GM12878 (cell line): Measurements from ENCODE around the gene POFUT1. TPM values are rescaled to one million over a fixed set of nuclear protein-coding genes. Genes with fewer than 3 reads are reported as not detected.

Experiments used
- ATAC-seq: fragments of 200-7000 bp; cut with Tn5 transposase; 3 replicates; pipeline ENCODE4 v1.9.1; 2020; ENCODE audit warnings: mild to moderate bottlenecking, moderate library complexity
- BruUV-seq: library from RNA; stranded (reverse); fragments of 400-500 nt; replicated peaks from 2 replicates; lab custom pipeline; 2021; lab: Mats Ljungman, UMichigan
- CTCF ChIA-PET: fragments of 300-600 bp; sonication (Branson Sonifier 250); formaldehyde crosslinking; extraction: SDS; loops from one replicate; lab custom pipeline; 2021; ENCODE audit warnings: inconsistent platforms; lab: Yijun Ruan, JAX
- POLR2A ChIA-PET: fragments of 350-600 bp; formaldehyde crosslinking; extraction: SDS; loops from one replicate; lab custom pipeline; 2021; ENCODE audit warnings: inconsistent platforms; lab: Charles Lee
- RAD21 ChIA-PET: fragments of 300-600 bp; sonication (Branson Sonifier 250); formaldehyde crosslinking; loops from one replicate; lab custom pipeline; 2023; ENCODE audit warnings: antibody characterized with exemption; ENCODE audit not compliant: unreplicated experiment; lab: Charles Lee
- SMC1A ChIA-PET: fragments of 300-600 bp; sonication (Branson Sonifier 250); formaldehyde crosslinking; loops from one replicate; lab custom pipeline; 2023; ENCODE audit not compliant: unreplicated experiment, uncharacterized antibody; lab: Charles Lee
- DNase-seq: peaks from one replicate; pipeline ENCODE4 v3.0.0-alpha.2; 2011; ENCODE audit warnings: low read depth, low spot score
- FAIRE-seq: peaks from 3 replicates; lab custom pipeline; 2011; peaks lifted over from hg19 to GRCh38; lab: Jason Lieb, UNC
- H2AFZ ChIP-seq: 2 replicates; pipeline ENCODE4 v1.6.0; 2011; ENCODE audit warnings: low read depth, low read length, control low read depth; ENCODE audit not compliant: control insufficient read depth
- H3K27ac ChIP-seq: 2 replicates; pipeline ENCODE4 v1.5.1; 2011; ENCODE audit warnings: control low read depth; ENCODE audit not compliant: control insufficient read depth, insufficient read depth
- H3K27me3 ChIP-seq, 2 experiments: replicated peaks in 1 of 2; 2 replicates each; pipeline versions ENCODE4 v1.6.0 to v1.6.1; 2011; ENCODE audit warnings: low read length in 1 of 2; ENCODE audit not compliant: control insufficient read depth in 2 of 2, insufficient read depth in 2 of 2
- H3K36me3 ChIP-seq, 2 experiments: 2 replicates each; pipeline ENCODE4 v1.5.1; 2011; ENCODE audit warnings: low read length in 1 of 2; ENCODE audit not compliant: control insufficient read depth in 2 of 2, insufficient read depth in 2 of 2
- H3K4me1 ChIP-seq: 2 replicates; pipeline ENCODE4 v1.6.1; 2011; ENCODE audit warnings: mild to moderate bottlenecking, low read length, moderate library complexity, mixed read lengths; ENCODE audit not compliant: control insufficient read depth, insufficient read depth
- H3K4me2 ChIP-seq: 2 replicates; pipeline ENCODE4 v1.6.0; 2011; ENCODE audit warnings: control low read depth; ENCODE audit not compliant: control insufficient read depth, insufficient read depth
- H3K4me3 ChIP-seq: fragments of 200-600 bp; sonication (generic); 2 replicates; pipeline ENCODE4 v1.5.1; 2016
- H3K79me2 ChIP-seq: 2 replicates; pipeline ENCODE4 v1.6.0; 2011; ENCODE audit warnings: low read length; ENCODE audit not compliant: control insufficient read depth, insufficient read depth
- H3K9ac ChIP-seq: 2 replicates; pipeline ENCODE4 v1.8.0; 2011; ENCODE audit warnings: low read length, control low read depth, mixed read lengths; ENCODE audit not compliant: control insufficient read depth, insufficient read depth
- H3K9me3 ChIP-seq: replicated peaks from 3 replicates; pipeline ENCODE4 v1.5.1; 2011; ENCODE audit warnings: mild to moderate bottlenecking, low read length; ENCODE audit not compliant: control insufficient read depth, insufficient read depth
- H4K20me1 ChIP-seq: 2 replicates; pipeline ENCODE4 v1.6.0; 2011; ENCODE audit not compliant: control insufficient read depth, insufficient read depth
- BMI1 ChIP-seq: fragments of 450-650 bp; IDR thresholded peaks from 2 replicates; pipeline ENCODE4 v1.6.1; 2016; ENCODE audit warnings: mild to moderate bottlenecking, moderate library complexity, borderline replicate concordance
- CEBPB ChIP-seq, 2 experiments: fragments of 150-350 bp in 1 of 2; IDR thresholded peaks; 2 replicates each; pipeline ENCODE4 v1.6.1; 2012 to 2014; ENCODE audit warnings: low read depth in 2 of 2, low read length in 2 of 2, borderline replicate concordance in 1 of 2, inconsistent platforms in 1 of 2
- FOXK2 ChIP-seq: fragments of 450-650 bp; IDR thresholded peaks from 2 replicates; pipeline ENCODE4 v1.6.1; 2017; ENCODE audit warnings: mild to moderate bottlenecking, moderate library complexity
- GATAD2B ChIP-seq: fragments of 450-650 bp; conservative IDR thresholded peaks from 2 replicates; pipeline ENCODE4 v1.6.1; 2017; ENCODE audit warnings: low read depth, mild to moderate bottlenecking, moderate library complexity
- IKZF2 ChIP-seq, 2 experiments: fragments of 450-650 bp; IDR thresholded peaks; 2 replicates each; pipeline ENCODE4 v1.6.1; 2017; ENCODE audit warnings: mild to moderate bottlenecking in 2 of 2, moderate library complexity in 2 of 2
- KAT2A ChIP-seq: conservative IDR thresholded peaks from 2 replicates; pipeline ENCODE4 v1.6.1; 2011; ENCODE audit warnings: low read depth, low read length; ENCODE audit not compliant: control insufficient read depth
- MEF2A ChIP-seq: IDR thresholded peaks from 2 replicates; pipeline ENCODE4 v1.6.1; 2011; ENCODE audit warnings: low read depth, mild to moderate bottlenecking, low read length, moderate library complexity; ENCODE audit not compliant: insufficient read depth
- MEF2B ChIP-seq: fragments of 450-650 bp; IDR thresholded peaks from 2 replicates; pipeline ENCODE4 v1.6.1; 2018; ENCODE audit warnings: mild to moderate bottlenecking, moderate library complexity; ENCODE audit not compliant: partially characterized antibody, poor library complexity, severe bottlenecking
- RB1 ChIP-seq: fragments of 450-650 bp; formaldehyde crosslinking; IDR thresholded peaks from 2 replicates; pipeline ENCODE4 v1.6.1; 2017; ENCODE audit warnings: mild to moderate bottlenecking, borderline replicate concordance
- RELA ChIP-seq: fragments of 450-650 bp; IDR thresholded peaks from 2 replicates; pipeline ENCODE4 v1.8.0; 2014; ENCODE audit warnings: borderline replicate concordance; ENCODE audit not compliant: partially characterized antibody
- SIN3A ChIP-seq: IDR thresholded peaks from 2 replicates; pipeline ENCODE4 v1.6.1; 2012; ENCODE audit warnings: low read depth, low read length, improper control_type of control experiment
- SMARCA5 ChIP-seq: fragments of 450-650 bp; IDR thresholded peaks from 2 replicates; pipeline ENCODE4 v1.6.1; 2017; ENCODE audit warnings: mild to moderate bottlenecking
- SPI1 ChIP-seq: IDR thresholded peaks from 2 replicates; pipeline ENCODE4 v1.6.1; 2011; ENCODE audit warnings: low read depth, mild to moderate bottlenecking, low read length, moderate library complexity, borderline replicate concordance; ENCODE audit not compliant: insufficient read depth
- WRNIP1 ChIP-seq: IDR thresholded peaks from 2 replicates; pipeline ENCODE4 v1.6.1; 2011; ENCODE audit warnings: low read depth, low read length, improper control_type of control experiment, borderline replicate concordance
- ZSCAN29 ChIP-seq: fragments of 450-650 bp; IDR thresholded peaks from 2 replicates; pipeline ENCODE4 v1.6.1; 2017; ENCODE audit warnings: mild to moderate bottlenecking, moderate library complexity
- WGBS: methylation state at CpG from one replicate; pipeline ENCODE4 v1.1.6; 2016; ENCODE audit warnings: low lambda C conversion rate; ENCODE audit not compliant: insufficient replicate concordance, insufficient coverage; ENCODE audit errors: missing lambda C conversion rate; 5-methylcytosine and 5-hydroxymethylcytosine counted together
- in situ Hi-C: fragments of 300-500 bp; cut with MboI; formaldehyde crosslinking; loops from 9 replicates; pipeline ENCODE4 v1.14.3; 2018; ENCODE audit warnings: mixed read lengths
- intact Hi-C: fragments of 100-400 bp; cut with micrococcal nuclease; formaldehyde crosslinking; loops from one replicate; pipeline ENCODE4 v1.14.2; 2022; ENCODE audit not compliant: unreplicated experiment
- polyA plus RNA-seq, 11 experiments: library from polyadenylated mRNA; depleted of rRNA in 4 of 11; unstranded in 6 of 11; stranded (reverse) in 5 of 11; fragments of >200 nt; fragmentation: Nextera tagmentation in 4 of 11; fragmentation: Illumina TruSeq in 1 of 11; extraction: Ambion mirVana in 4 of 11; extraction: Trizol in 1 of 11; gene quantifications; 1 replicate in 1 of 11; 2 replicates in 10 of 11; pipeline versions ENCODE4 v1.2.1 to v1.2.3, GENCODE V29; 2011 to 2016; ENCODE audit warnings: inconsistent platforms in 2 of 11, missing spikeins in 2 of 11, low read depth in 1 of 11
- total RNA-seq, 4 experiments: library from RNA; depleted of rRNA in 3 of 4; stranded (reverse); fragments of >200 nt in 3 of 4; fragmentation: Illumina TruSeq in 1 of 4; extraction: Trizol in 1 of 4; gene quantifications; 2 replicates each; pipeline versions ENCODE4 v1.2.1 to v1.2.3, GENCODE V29; 2013 to 2021
- TF ChIP-seq, protein P1 (sequence below), 3 experiments: IDR thresholded peaks in 2 of 3; conservative IDR thresholded peaks in 1 of 3; 2 replicates each; pipeline ENCODE4 v1.5.1; 2011; ENCODE audit warnings: low read depth in 3 of 3, low read length in 3 of 3, mild to moderate bottlenecking in 3 of 3, control low read depth in 2 of 3, moderate library complexity in 2 of 3, inconsistent platforms in 1 of 3, mixed read lengths in 1 of 3; ENCODE audit not compliant: control insufficient read depth in 2 of 3, insufficient read depth in 1 of 3; ENCODE audit errors: extremely low read depth in 1 of 3
- TF ChIP-seq, protein P2 (sequence below): IDR thresholded peaks from 2 replicates; pipeline ENCODE4 v1.6.1; 2012; ENCODE audit warnings: low read depth, low read length, improper control_type of control experiment

Gene POFUT1
- total and polyA plus RNA-seq, 10 of the 15 experiments (the other 5 are each of a cell fraction or from before 2014, with no cell fraction given), result 2.6 to 33.4 (median 23.1) TPM

DNA sequence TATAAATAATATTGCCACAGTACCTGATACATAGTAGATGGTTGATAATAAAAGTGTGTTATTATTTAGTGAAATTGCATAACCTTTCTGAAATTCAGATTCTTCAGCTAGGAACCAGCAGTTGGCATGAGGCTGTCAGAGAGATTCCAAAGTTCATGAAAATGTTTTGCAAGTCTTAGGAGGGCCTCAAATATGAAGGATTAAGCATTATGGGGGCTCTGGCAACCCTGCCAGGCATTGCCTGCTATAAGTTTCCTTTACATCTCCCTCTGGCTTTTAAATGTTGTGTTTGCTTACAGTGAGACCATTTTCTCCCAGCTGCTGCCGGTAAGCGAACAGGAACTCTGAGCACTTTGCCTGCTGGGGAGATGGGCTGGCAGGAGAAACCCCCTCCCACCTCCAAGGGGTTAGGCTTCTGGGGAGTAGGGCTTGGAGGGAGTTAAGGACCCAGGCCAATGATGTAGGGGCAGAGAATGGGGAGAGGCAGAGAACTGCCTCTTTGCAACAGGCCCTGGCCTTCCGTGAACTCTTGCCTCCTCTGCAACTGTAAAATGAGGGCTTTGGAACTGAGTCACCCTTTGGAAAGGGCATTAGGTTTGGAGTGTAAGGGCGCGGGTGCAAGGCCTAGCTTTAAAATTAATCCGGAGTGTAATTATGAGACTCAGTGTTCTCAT is 36.6 kb downstream of the POFUT1 start (continued):
- TF ChIP-seq RELA, result no peak
- TF ChIP-seq MEF2A, result no peak
- TF ChIP-seq CEBPB (IDR thresholded peaks at IDR 0.05; ENCODE audit: borderline replicate concordance in 1 of 2, low read depth in 2 of 2, low read length in 2 of 2), result no peak
- TF ChIP-seq ZSCAN29, result no peak

DNA sequence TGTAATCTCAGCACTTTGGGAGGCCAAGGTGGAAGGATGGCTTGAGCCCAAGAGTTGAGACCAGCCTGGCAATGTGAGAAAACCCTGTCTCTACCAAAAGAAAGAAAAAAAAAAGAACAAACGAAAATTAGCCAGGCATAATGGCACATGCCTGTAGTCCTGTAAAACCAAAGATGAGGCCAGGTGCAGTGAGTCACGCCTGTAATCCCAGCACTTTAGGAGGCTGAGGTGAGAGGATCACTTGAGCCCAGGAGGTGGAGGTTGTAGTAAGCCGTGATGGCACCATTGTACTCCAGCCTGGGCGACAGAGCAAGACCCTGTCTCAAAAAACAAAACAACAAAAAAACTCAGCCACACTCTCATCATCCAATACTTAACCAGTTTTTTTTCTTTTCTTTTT is 37.3 kb downstream of the POFUT1 start:
- Histone ChIP-seq H4K20me1 (no peaks in the 10 kb centered on the region), H3K9ac (no peak overlapping the region), H3K9me3 (no peaks in the 10 kb centered on the region), H3K4me1 (peaks cover 8% of the 10 kb centered on the region), H3K36me3 (no peaks in the 10 kb centered on the region), H2AFZ (no peak overlapping the region), H3K4me3 (no peak overlapping the region), H3K27me3 (no peaks in the 10 kb centered on the region), H3K79me2 (no peaks in the 10 kb centered on the region), H3K4me2 (no peak overlapping the region), H3K27ac (no peak overlapping the region)
- ATAC-seq (no peak), DNase-seq (no peak), FAIRE-seq (no peak)
- ChIA-PET SMC1A (interaction anchor here (1.5 to 3.7 kb wide), 2 partner anchors 13 to 40 kb away, joined by 4 to 8 read pairs; no protein-coding TSS in a partner anchor), POLR2A (interaction anchor here (0.6 to 0.7 kb wide), 2 partner anchors 40 to 107 kb away, joined by 5 read pairs; no protein-coding TSS in a partner anchor), RAD21 (no interaction called here), CTCF (interaction anchor here (0.6 to 0.9 kb wide), 2 partner anchors 14 to 115 kb away, joined by 3 to 4 read pairs; no protein-coding TSS in a partner anchor)
- intact Hi-C loops (no loop called here), in situ Hi-C loops (no loop called here)
- BruUV-seq, result no TSS peak
- 56% methylated on average over 4 of the region's 4 CpGs for WGBS
- TF ChIP-seq GATAD2B (no peak), SPI1 (no peak), FOXK2 (no peak), KAT2A (no peak), WRNIP1 (no peak), BMI1 (no peak), SMARCA5 (no peak), RB1 (no peak), IKZF2 (IDR thresholded peaks at IDR 0.05) (no peak), MEF2B (no peak), SIN3A (no peak)
- TF ChIP-seq, protein P1, sequence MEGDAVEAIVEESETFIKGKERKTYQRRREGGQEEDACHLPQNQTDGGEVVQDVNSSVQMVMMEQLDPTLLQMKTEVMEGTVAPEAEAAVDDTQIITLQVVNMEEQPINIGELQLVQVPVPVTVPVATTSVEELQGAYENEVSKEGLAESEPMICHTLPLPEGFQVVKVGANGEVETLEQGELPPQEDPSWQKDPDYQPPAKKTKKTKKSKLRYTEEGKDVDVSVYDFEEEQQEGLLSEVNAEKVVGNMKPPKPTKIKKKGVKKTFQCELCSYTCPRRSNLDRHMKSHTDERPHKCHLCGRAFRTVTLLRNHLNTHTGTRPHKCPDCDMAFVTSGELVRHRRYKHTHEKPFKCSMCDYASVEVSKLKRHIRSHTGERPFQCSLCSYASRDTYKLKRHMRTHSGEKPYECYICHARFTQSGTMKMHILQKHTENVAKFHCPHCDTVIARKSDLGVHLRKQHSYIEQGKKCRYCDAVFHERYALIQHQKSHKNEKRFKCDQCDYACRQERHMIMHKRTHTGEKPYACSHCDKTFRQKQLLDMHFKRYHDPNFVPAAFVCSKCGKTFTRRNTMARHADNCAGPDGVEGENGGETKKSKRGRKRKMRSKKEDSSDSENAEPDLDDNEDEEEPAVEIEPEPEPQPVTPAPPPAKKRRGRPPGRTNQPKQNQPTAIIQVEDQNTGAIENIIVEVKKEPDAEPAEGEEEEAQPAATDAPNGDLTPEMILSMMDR (IDR thresholded peaks at IDR 0.05 in 2 of 3, conservative IDR thresholded peaks at IDR 0.05 in 1 of 3; ENCODE audit: control insufficient read depth in 2 of 3, extremely low read depth in 1 of 3, insufficient read depth in 1 of 3, low read depth in 3 of 3, low read length in 3 of 3), result no peak
- TF ChIP-seq, protein P2, sequence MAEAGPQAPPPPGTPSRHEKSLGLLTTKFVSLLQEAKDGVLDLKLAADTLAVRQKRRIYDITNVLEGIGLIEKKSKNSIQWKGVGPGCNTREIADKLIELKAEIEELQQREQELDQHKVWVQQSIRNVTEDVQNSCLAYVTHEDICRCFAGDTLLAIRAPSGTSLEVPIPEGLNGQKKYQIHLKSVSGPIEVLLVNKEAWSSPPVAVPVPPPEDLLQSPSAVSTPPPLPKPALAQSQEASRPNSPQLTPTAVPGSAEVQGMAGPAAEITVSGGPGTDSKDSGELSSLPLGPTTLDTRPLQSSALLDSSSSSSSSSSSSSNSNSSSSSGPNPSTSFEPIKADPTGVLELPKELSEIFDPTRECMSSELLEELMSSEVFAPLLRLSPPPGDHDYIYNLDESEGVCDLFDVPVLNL, result no peak
